Endothelial cell of umbilical vein (primary cell): ENCODE data around the gene NPLOC4. TPM values are rescaled to one million over a fixed set of nuclear protein-coding genes. Genes with fewer than 3 reads are reported as not detected.

Experiments used
- BruUV-seq: library from RNA; stranded (reverse); fragments of 400-500 nt; replicated peaks from 2 replicates; lab custom pipeline; 2021; lab: Mats Ljungman, UMichigan
- CTCF ChIA-PET: fragments of 300-600, 350-600 bp; sonication (Branson Sonifier 250); formaldehyde crosslinking; loops from one replicate; lab custom pipeline; 2021; ENCODE audit warnings: antibody characterized with exemption, inconsistent platforms; lab: Charles Lee
- POLR2A ChIA-PET: fragments of 300-600, 350-600 bp; sonication (Branson Sonifier 250); formaldehyde crosslinking; loops from one replicate; lab custom pipeline; 2021; ENCODE audit warnings: antibody characterized with exemption, inconsistent platforms; lab: Charles Lee
- DNase-seq: peaks from one replicate; pipeline ENCODE4 v3.0.0-alpha.2; 2011; ENCODE audit warnings: low read depth, low spot score
- FAIRE-seq: peaks from 2 replicates; lab custom pipeline; 2011; peaks lifted over from hg19 to GRCh38; lab: Jason Lieb, UNC
- H2AFZ ChIP-seq: 2 replicates; pipeline ENCODE4 v1.6.0; 2012; ENCODE audit warnings: low read depth, low read length, control low read depth, inconsistent platforms
- H3K27ac ChIP-seq: 2 replicates; pipeline ENCODE4 v1.5.1; 2011; ENCODE audit warnings: low read depth, mild to moderate bottlenecking, control low read depth, low read length, moderate library complexity; ENCODE audit not compliant: insufficient read depth
- H3K27me3 ChIP-seq, 2 experiments: 2 replicates each; pipeline versions ENCODE4 v1.6.0 to v1.6.1; 2011; ENCODE audit warnings: low read length in 2 of 2, mixed read lengths in 1 of 2; ENCODE audit not compliant: control insufficient read depth in 2 of 2, insufficient read depth in 2 of 2
- H3K36me3 ChIP-seq, 2 experiments: 2 replicates in 1 of 2; 3 replicates in 1 of 2; pipeline ENCODE4 v1.5.1; 2011; ENCODE audit warnings: low read length in 2 of 2, mild to moderate bottlenecking in 1 of 2, moderate library complexity in 1 of 2; ENCODE audit not compliant: control insufficient read depth in 2 of 2, insufficient read depth in 2 of 2; ENCODE audit errors: extremely low read depth in 1 of 2
- H3K4me1 ChIP-seq: 3 replicates; pipeline ENCODE4 v1.5.1; 2011; ENCODE audit warnings: mild to moderate bottlenecking, low read length; ENCODE audit not compliant: control insufficient read depth, insufficient read depth; ENCODE audit errors: extremely low read depth
- H3K4me2 ChIP-seq: 2 replicates; pipeline ENCODE4 v1.6.1; 2011; ENCODE audit warnings: low read length, control low read depth, mixed read lengths; ENCODE audit not compliant: insufficient read depth
- H3K4me3 ChIP-seq, 3 experiments: fragments of 200-600 bp in 1 of 3; sonication (generic), shearing (Covaris generic) in 1 of 3; replicated peaks in 1 of 3; 2 replicates each; pipeline ENCODE4 v1.5.1; 2011 to 2016; ENCODE audit warnings: control low read depth in 3 of 3, low read length in 3 of 3, mild to moderate bottlenecking in 2 of 3, inconsistent platforms in 1 of 3, low read depth in 1 of 3, moderate library complexity in 1 of 3; ENCODE audit not compliant: insufficient read depth in 1 of 3
- H3K79me2 ChIP-seq: 2 replicates; pipeline ENCODE4 v1.6.0; 2012; ENCODE audit warnings: low read length, inconsistent platforms; ENCODE audit not compliant: control insufficient read depth, insufficient read depth
- H3K9ac ChIP-seq: replicated peaks from 2 replicates; pipeline ENCODE3; 2011; ENCODE audit warnings: low read length, control low read depth; ENCODE audit not compliant: insufficient read depth; ENCODE audit errors: extremely low read depth
- H3K9me1 ChIP-seq: replicated peaks from 3 replicates; pipeline ENCODE4 v1.6.0; 2011; ENCODE audit warnings: mild to moderate bottlenecking, low read length; ENCODE audit not compliant: control insufficient read depth, insufficient read depth; ENCODE audit errors: extremely low read depth
- H3K9me3 ChIP-seq: replicated peaks from 2 replicates; pipeline ENCODE4 v1.5.1; 2012; ENCODE audit warnings: low read length, inconsistent platforms; ENCODE audit not compliant: control insufficient read depth, insufficient read depth
- H4K20me1 ChIP-seq: replicated peaks from 2 replicates; pipeline ENCODE3; 2011; ENCODE audit warnings: mild to moderate bottlenecking, low read length; ENCODE audit not compliant: control insufficient read depth, insufficient read depth; ENCODE audit errors: extremely low read depth
- CTCF ChIP-seq, 2 donors: IDR thresholded peaks; 1 replicate in 1 of 2; 2 replicates in 1 of 2; pipeline ENCODE4 v1.5.1; 2011; ENCODE audit warnings: low read length in 2 of 2, mild to moderate bottlenecking in 2 of 2, moderate library complexity in 2 of 2, control low read depth in 1 of 2, inconsistent platforms in 1 of 2, low read depth in 1 of 2; ENCODE audit not compliant: insufficient read depth in 1 of 2; ENCODE audit errors: extremely low read depth in 1 of 2
- EZH2 ChIP-seq: IDR thresholded peaks from 2 replicates; pipeline ENCODE4 v1.6.1; 2012; ENCODE audit warnings: borderline replicate concordance, low read depth, mild to moderate bottlenecking, moderate library complexity, low read length, inconsistent platforms; ENCODE audit not compliant: severe bottlenecking
- FOS ChIP-seq: IDR thresholded peaks from 2 replicates; pipeline ENCODE4 v1.6.1; 2011; ENCODE audit warnings: mild to moderate bottlenecking, low read length, moderate library complexity, borderline replicate concordance; ENCODE audit not compliant: insufficient read depth
- GATA2 ChIP-seq: IDR thresholded peaks from 2 replicates; pipeline ENCODE4 v1.7.0; 2011; ENCODE audit warnings: low read depth, mild to moderate bottlenecking, moderate library complexity, mixed read lengths, low read length; ENCODE audit not compliant: insufficient read length, insufficient read depth
- JUN ChIP-seq: IDR thresholded peaks from 2 replicates; pipeline ENCODE4 v1.6.1; 2011; ENCODE audit warnings: borderline replicate concordance, low read depth; ENCODE audit not compliant: insufficient read length, insufficient read depth
- MAX ChIP-seq: IDR thresholded peaks from 2 replicates; pipeline ENCODE4 v1.6.1; 2011; ENCODE audit not compliant: insufficient read depth, insufficient read length
- MYC ChIP-seq: IDR thresholded peaks from one replicate; pipeline ENCODE4 v1.6.1; 2011; ENCODE audit warnings: mild to moderate bottlenecking, low read depth, low read length
- POLR2A ChIP-seq: IDR thresholded peaks from 2 replicates; pipeline ENCODE4 v1.6.1; 2012; ENCODE audit warnings: low read depth, mild to moderate bottlenecking, control low read depth, low read length
- POLR2AphosphoS5 ChIP-seq: IDR thresholded peaks from 2 replicates; pipeline ENCODE4 v1.6.1; 2012; ENCODE audit warnings: low read depth, mild to moderate bottlenecking, control low read depth, low read length, moderate library complexity; ENCODE audit not compliant: insufficient read depth
- dilution Hi-C: fragments of 300-500 bp; cut with MboI; formaldehyde crosslinking; loops from one replicate; pipeline ENCODE4 v1.15.0; 2019; ENCODE audit warnings: low sequenced_read_pairs; ENCODE audit not compliant: extremely low pct_ligation_motif_present
- intact Hi-C: fragments of 100-400 bp; cut with micrococcal nuclease; formaldehyde crosslinking; loops from one replicate; pipeline ENCODE4 v1.10.0; 2022
- polyA plus RNA-seq, 4 experiments: library from polyadenylated mRNA; depleted of rRNA in 3 of 4; stranded (reverse) in 3 of 4; unstranded in 1 of 4; fragments of >200 nt; gene quantifications; 2 replicates each; pipeline versions ENCODE4 v1.2.1 to v1.2.3, GENCODE V29; 2011 to 2012; ENCODE audit warnings: missing spikeins in 1 of 4
- total RNA-seq: library from RNA; stranded (reverse); gene quantifications from 2 replicates; pipeline ENCODE4 v1.2.3, GENCODE V29; 2021

NPLOC4 gene
- total and polyA plus RNA-seq, 2 donors (not counting 3 experiments of a cell fraction or from before 2014, with no cell fraction given) = 150 to 175 TPM

- Histone ChIP-seq H3K9me1 (no peaks in the 10 kb centered on the region), H3K4me3 (no peak overlapping the region), H3K79me2 (no peaks in the 10 kb centered on the region), H3K4me2 (no peak overlapping the region), H3K27me3 (no peaks in the 10 kb centered on the region), H3K9ac (no peak overlapping the region), H3K4me1 (no peaks in the 10 kb centered on the region), H3K9me3 (no peaks in the 10 kb centered on the region), H3K36me3 (no peaks in the 10 kb centered on the region), H2AFZ (no peak overlapping the region), H4K20me1 (no peaks in the 10 kb centered on the region), H3K27ac (no peak overlapping the region)
- ChIA-PET POLR2A (no interaction called here), CTCF (interaction anchor here (1.1 to 1.2 kb wide), 3 partner anchors 8 to 272 kb away, joined by 3 to 5 read pairs (median 3); no protein-coding TSS in a partner anchor)
- dilution Hi-C loops = no loop called here
- DNase-seq (no peak), FAIRE-seq (no peak)
- no TSS peak for BruUV-seq
- intact Hi-C loops = no loop called here
- TF ChIP-seq GATA2 (no peak), CTCF (IDR thresholded peaks at IDR 0.05; ENCODE audit: extremely low read depth in 1 of 2, insufficient read depth in 1 of 2, low read depth in 1 of 2, low read length in 2 of 2) (no peak), MYC (no peak), POLR2AphosphoS5 (no peak), POLR2A (no peak), JUN (no peak), EZH2 (no peak), MAX (no peak), FOS (no peak)
These were observed 110.0 kb downstream of the NPLOC4 start for GRCh38 chr17:81526662-81527571.
